ENCODE data around the gene SUCLG2.

The SUCLG2 gene

DNA sequence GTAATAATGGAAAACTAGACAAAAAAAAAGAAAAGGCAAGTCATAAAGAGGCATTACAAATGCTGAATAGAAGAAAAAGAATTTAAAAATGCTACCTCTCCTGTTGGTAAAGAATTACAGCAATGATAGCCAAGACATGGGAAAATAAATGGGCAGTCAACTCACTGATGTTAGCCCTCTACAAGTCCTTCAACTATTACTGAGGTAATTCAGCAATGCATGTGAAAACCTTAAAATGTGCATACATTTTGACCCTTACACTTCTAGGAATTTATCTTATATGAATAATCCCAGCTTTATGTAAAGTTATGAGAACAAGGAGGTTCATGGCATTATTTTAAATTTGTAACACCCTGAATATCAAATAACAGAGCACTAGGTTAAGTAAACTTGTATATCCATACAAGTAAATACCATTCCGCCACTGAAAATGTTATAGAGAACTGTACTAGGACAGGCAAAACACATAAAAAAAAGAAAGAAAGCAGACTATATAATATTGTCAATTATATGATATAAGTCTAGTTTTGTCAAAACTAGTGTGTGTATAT is 166.8 kb downstream of the SUCLG2 start:
- no peak for DNase-seq (ENCODE audit: low read depth)
- no peak overlapping the region for H3K4me3 ChIP-seq (ENCODE audit: low read depth, low read length)
- TF ChIP-seq, protein P1, sequence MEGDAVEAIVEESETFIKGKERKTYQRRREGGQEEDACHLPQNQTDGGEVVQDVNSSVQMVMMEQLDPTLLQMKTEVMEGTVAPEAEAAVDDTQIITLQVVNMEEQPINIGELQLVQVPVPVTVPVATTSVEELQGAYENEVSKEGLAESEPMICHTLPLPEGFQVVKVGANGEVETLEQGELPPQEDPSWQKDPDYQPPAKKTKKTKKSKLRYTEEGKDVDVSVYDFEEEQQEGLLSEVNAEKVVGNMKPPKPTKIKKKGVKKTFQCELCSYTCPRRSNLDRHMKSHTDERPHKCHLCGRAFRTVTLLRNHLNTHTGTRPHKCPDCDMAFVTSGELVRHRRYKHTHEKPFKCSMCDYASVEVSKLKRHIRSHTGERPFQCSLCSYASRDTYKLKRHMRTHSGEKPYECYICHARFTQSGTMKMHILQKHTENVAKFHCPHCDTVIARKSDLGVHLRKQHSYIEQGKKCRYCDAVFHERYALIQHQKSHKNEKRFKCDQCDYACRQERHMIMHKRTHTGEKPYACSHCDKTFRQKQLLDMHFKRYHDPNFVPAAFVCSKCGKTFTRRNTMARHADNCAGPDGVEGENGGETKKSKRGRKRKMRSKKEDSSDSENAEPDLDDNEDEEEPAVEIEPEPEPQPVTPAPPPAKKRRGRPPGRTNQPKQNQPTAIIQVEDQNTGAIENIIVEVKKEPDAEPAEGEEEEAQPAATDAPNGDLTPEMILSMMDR (conservative IDR thresholded peaks at IDR 0.05; ENCODE audit: low read depth, low read length) = no peak

DNA sequence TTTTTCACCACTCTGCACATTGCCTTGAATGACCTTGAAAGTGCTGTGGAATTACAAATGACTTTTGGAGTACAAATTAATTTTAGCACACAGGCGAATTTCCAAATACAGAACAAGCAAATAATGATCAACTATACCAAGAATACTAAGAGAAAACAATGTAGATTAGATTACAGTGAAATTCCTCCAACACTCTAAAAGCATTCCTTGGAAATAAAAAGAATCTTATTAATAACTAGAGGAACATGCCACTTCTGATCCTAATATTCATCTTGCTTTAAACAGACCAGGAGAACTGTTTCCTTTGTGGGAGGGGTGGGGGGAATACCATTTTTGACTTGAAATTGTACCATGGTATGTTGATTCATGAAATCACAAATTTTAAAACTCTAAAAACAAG is 167.5 kb downstream of the SUCLG2 start:
- H3K4me3 ChIP-seq (ENCODE audit: low read depth, low read length) = no peak overlapping the region
- TF ChIP-seq, protein P1 (conservative IDR thresholded peaks at IDR 0.05; ENCODE audit: low read depth, low read length) = no peak
- DNase-seq (ENCODE audit: low read depth) = no peak

DNA sequence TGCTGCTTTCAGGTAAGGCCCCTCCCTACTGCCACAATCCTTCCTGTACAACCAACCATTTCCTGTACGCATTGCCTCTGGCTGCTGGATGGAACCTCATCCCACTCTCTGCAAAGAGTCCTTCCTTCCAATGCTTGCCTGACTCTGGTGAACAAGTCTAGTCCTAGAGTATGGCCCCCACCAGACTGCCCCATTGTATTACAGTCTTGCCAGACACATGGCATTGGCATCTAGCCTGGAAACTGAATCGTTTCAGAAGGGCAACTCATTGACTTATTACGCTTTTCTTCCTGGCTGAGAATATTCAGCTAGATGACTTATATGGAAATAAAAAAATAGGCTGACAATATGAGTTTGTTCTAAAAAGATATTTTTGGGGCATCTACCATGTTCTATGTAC is 170.3 kb downstream of the SUCLG2 start:
- DNase-seq (ENCODE audit: low read depth) = no peak
- TF ChIP-seq, protein P1 (conservative IDR thresholded peaks at IDR 0.05; ENCODE audit: low read depth, low read length) = no peak
- H3K4me3 ChIP-seq (ENCODE audit: low read depth, low read length) = no peak overlapping the region

DNA sequence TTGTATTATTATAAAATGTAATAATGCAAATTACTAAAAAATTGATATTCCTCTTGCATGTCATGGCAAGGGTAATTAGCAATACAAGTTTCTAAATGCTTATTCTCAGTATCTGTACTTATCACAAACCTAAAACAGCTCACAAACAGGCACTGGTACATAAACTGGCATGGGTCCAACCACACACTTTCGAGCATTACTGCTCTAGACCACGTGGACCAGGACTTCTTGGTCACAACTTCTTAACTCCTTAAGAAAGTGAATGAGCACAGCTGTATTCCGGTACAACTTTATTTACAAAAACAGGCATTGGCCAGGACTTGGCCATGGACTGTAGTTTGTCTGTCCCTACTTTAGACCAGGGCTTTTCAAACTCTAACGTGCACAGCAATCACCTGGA is 173.3 kb downstream of the SUCLG2 start:
- no peak overlapping the region for H3K4me3 ChIP-seq (ENCODE audit: low read depth, low read length)
- no peak for DNase-seq (ENCODE audit: low read depth)
- TF ChIP-seq, protein P1 (conservative IDR thresholded peaks at IDR 0.05; ENCODE audit: low read depth, low read length) = no peak

DNA sequence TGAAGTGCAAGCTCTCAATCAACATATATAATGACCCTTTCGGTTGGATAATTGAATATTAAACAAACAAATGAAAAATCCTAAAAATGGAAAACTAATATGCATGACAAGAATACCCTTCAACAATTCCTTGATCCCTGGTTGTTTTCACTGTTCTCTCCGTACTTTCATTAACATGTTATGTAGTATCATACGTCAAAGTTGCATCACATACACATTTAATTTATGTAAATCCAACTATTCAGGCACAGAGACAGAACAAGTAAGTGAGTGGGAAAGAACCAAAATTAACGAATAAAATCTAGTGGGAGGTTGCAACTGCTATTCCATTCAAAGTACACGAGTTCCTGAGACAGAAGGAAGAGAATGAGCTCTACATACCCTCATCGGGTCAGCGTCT is 176.0 kb downstream of the SUCLG2 start:
- TF ChIP-seq, protein P1 (conservative IDR thresholded peaks at IDR 0.05; ENCODE audit: low read depth, low read length) = no peak
- H3K4me3 ChIP-seq (ENCODE audit: low read depth, low read length) = no peak overlapping the region
- no peak for DNase-seq (ENCODE audit: low read depth)

DNA sequence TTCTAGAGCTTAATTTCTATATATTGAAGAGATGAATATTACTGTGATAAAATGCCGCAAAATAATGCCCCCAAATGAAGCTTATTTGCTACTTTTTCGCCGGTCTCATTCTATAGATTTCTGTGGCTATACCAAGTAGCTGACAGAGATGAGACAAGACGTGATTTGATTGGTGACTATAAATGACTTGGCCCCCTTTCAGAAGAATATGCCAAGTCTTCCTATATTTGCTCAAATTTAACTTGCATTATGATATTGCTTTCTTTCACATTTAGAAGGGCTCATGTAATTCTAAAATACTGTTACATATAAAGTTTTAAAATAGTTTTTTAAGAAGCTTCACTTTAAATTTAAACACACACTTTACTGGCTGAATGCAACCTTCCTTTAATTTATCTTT is 180.1 kb downstream of the SUCLG2 start:
- H3K4me3 ChIP-seq (ENCODE audit: low read depth, low read length) = no peak overlapping the region
- no peak for DNase-seq (ENCODE audit: low read depth)
- TF ChIP-seq, protein P1 (conservative IDR thresholded peaks at IDR 0.05; ENCODE audit: low read depth, low read length) = no peak

DNA sequence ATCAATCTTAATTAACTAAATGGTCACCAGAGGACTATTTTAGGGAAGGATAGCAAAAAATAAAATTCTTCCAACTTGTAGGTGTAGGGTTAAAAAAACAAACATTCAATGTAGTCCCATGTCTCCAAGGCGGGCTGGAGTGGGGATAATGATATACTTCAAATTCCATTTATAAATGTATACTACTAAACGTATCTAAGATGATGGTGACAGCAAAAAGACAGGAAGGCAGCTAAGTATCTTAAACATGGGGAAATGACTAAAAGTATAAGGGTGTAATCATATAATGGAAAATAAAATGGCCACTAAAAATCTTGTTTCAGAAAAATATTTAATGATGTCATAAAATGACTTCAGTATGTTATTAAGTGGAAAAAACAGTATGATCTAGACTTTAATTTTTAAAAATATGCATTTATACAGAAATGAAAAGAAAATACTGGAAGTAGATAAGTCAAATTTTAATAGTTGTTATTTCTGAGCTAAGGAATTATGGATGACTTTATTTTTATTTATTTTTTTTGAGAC is 181.7 kb downstream of the SUCLG2 start:
- no peak for DNase-seq (ENCODE audit: low read depth)
- TF ChIP-seq, protein P1 (conservative IDR thresholded peaks at IDR 0.05; ENCODE audit: low read depth, low read length) = no peak
- H3K4me3 ChIP-seq (ENCODE audit: low read depth, low read length) = no peak overlapping the region
